Skin of body (tissue), 2 donors: ENCODE measurements around the gene TRIM34. TPM values are rescaled to one million over a fixed set of nuclear protein-coding genes. Genes with fewer than 3 reads are reported as not detected.
"Not testable (repeated sequence)": the region's sequence is repeated elsewhere in the genome, so short reads cannot be mapped to it uniquely, and the experiment has no call there.

Source experiments
- DNase-seq: peaks from one replicate; lab custom pipeline; 2025; lab: John Stamatoyannopoulos, UW
- total RNA-seq: library from RNA; depleted of rRNA; stranded (reverse); fragments of >200 nt; gene quantifications from one replicate; pipeline ENCODE4 v1.2.3, GENCODE V29; 2014

TRIM34 gene, protein sequence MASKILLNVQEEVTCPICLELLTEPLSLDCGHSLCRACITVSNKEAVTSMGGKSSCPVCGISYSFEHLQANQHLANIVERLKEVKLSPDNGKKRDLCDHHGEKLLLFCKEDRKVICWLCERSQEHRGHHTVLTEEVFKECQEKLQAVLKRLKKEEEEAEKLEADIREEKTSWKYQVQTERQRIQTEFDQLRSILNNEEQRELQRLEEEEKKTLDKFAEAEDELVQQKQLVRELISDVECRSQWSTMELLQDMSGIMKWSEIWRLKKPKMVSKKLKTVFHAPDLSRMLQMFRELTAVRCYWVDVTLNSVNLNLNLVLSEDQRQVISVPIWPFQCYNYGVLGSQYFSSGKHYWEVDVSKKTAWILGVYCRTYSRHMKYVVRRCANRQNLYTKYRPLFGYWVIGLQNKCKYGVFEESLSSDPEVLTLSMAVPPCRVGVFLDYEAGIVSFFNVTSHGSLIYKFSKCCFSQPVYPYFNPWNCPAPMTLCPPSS
- total RNA-seq = 5.2 TPM

DNA sequence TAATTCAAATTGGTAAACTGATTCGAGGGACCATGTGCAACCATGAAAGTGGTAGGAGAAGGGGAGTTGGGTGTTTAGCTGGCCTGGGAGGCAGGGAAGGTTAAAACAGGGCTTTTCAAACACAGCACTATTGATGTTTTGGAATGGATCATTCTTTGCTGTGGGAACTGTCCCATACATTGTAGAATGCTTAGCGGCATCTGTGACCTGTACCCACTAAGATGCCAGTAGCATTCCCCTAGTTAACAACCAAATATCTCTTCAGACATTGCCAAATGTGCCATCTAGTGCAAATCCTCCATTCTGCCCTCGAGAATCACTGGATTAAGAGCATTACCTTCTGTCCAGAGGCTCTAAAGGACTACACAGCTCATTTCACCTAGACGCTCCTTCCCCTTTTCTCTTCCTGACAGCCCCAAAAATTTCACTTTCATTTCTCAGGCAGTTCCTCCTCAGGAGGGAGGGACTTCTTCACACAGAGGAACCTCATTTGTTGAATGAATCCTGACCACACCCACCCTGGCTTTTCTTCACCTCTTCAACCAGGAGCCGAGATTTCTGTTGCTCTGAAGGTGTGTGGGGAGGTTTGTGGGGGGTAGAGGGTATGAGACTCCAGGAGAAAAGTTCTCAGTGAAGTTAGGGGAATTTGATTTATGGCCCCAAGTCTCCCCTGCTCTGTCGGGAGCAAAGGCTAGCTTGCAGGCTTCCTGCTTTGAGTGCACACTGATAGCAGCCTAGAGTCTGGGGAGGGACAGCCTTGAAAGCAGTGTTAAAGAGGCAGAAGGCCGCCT lies at the start of gene TRIM34:
TSS of gene TRIM34 (plus strand) at position 513 of the 791 bp plus-strand sequence. CDS start 7,331 bp downstream, outside the sequence.
- peak; percentile 44 for DNase-seq

DNA sequence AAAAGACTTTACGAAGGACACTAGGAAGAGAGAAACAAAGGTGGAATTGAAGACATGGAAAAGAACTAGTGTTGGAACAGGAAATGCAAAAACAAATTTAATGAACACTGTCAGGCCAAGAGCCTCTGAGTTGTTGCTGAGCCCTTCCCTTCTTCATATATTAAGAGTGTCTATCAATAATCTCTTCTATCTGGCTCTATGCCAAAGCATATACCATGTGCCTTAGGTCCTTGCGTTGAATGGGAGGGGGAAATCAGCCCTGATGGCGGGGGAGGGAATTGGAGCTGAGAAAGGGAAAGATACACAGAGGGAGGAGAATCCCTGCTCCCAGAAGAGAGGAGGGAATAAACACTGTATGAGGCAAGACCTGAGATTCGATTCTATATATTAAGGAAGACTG lies 49.6 kb upstream of the TRIM34 start:
- DNase-seq = no peak

DNA sequence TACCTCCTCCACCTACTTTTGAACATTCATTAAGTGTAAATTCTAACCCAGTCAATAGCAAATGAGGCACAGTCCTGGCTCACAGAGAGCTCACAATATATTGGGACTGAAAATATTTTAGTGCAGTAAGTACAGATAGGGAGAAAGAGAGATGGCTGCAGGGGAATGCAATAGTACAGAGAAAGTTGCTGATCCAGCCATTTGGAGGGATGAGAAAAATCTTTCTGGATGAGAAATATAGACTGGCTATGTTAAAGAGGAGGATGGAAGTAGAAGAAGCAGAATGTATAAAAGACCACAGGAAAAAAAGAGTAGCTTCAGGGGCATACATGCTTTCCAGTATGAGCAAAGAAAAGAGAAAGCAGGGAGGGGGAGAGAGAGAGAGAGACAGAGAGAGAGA lies 47.7 kb upstream of the TRIM34 start:
- no peak for DNase-seq

DNA sequence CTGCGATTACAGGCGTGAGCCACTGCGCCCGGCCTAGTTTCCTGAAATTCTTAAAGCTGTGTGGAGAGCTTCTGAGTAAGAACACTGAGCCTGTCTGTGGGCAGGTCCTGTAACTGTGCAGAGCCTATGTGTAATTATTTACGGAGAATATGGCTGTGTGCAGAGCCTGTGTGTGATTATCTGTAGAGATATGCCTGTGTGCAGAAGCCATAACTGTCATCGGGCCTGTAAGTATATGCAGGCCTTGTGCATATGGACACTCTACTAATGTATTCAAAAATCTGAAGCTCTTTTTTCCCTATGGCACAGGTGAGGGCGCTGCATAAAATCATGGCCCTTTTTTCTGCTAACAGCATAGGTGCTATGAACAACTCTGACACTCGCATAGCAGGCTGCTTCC lies 44.2 kb upstream of the TRIM34 start, which contains the start of gene OR52B6:
TSS of gene OR52B6 (plus strand) at position 301 of the 400 bp plus-strand sequence. CDS start at position 301, 0 bp downstream.
- no peak for DNase-seq

DNA sequence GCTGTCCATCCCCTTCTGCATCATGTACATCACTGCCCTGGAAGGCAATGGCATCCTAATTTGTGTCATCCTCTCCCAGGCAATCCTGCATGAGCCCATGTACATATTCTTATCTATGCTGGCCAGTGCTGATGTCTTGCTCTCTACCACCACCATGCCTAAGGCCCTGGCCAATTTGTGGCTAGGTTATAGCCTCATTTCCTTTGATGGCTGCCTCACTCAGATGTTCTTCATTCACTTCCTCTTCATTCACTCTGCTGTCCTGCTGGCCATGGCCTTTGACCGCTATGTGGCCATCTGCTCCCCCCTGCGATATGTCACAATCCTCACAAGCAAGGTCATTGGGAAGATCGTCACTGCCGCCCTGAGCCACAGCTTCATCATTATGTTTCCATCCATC lies 43.8 kb upstream of the TRIM34 start:
- DNase-seq = no peak

DNA sequence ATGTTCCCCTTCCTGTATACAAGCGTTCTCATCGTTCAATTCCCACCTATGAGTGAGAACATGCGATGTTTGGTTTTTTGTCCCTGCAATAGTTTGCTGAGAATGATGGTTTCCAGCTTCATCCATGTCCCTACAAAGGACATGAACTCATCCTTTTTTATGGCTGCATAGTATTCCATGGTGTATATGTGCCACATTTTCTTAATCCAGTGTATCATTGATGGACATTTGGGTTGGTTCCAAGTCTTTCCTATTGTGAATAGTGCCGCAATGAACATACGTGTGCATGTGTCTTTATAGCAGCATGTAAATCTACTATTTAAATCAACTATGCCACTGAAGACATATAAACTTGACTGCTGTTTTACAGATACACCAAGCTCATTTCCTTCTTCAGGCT lies 40.3 kb upstream of the TRIM34 start:
- DNase-seq = not testable (repeated sequence)

DNA sequence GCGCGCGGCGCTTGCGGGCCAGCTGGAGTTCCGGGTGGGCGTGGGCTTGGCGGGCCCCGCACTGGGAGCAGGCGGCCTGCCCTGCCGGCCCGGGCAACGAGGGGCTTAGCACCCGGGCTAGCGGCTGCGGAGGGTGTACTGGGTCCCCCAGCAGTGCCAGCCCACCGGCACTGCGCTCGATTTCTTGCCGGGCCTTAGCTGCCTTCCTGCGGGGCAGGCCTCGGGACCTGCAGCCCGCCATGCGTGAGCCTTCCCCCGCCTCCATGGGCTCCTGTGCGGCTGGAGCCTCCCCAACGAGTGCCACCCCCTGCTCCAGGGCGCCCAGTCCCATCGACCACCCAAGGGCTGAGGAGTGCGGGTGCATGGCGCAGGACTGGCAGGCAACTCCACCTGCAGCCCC lies 34.9 kb upstream of the TRIM34 start:
- DNase-seq = not testable (repeated sequence)

DNA sequence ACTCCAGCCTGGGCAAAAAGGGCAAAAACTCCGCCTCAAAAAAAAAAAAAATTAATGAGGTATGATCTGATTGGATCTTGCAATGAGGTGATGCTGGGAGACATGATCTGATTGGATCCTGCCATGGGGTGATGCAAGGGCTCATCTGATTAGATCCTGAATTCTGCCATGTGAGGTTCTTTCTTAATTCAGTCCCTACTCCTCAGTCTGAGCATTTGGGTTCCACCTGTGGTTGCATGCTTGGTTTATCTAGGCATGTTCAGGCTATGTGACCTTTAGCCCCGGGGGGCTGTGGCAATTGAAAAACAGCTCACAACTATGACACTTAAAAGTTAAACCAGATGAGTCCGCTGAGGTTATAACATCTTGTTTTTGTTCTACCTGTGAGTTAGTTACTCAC lies 33.2 kb upstream of the TRIM34 start:
- DNase-seq = no peak

DNA sequence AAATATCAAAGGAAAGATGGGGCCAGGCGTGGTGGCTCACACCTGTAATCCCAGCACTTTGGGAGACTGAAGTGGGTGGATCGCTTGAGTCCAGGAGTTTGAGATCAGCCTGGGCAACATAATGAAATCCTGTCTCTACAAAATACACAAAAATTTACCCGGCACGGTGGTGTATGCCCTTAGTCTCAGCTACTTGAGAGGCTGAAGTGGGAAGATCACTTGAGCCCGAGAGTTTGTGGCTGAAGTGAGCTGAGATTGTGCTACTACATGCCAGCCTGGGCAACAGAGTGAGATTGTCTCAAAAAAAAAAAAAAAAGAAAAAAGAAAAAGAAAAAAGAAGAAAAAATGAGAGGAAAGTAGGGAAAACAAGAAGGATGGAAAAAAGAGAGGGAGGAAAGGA lies 32.2 kb upstream of the TRIM34 start:
- no peak for DNase-seq

DNA sequence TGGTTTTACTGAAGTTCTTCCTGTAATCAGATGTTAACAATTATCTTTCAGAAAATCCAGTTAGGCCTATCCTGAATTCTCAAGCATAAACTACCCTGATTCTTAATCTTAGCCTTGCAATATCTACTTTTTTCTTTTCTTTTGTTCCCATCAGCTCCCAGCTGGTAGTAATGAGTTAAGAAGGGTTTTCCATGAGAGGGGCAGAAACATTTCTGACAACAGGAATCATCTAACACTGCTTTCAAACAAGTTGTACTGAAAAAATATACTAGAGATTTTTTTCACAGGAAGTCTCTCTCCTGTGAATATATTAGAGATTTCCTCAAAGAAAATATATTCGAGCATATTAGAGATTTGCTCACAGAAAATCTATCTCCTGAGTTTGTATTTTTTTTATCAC lies 31.7 kb upstream of the TRIM34 start:
- no peak for DNase-seq

DNA sequence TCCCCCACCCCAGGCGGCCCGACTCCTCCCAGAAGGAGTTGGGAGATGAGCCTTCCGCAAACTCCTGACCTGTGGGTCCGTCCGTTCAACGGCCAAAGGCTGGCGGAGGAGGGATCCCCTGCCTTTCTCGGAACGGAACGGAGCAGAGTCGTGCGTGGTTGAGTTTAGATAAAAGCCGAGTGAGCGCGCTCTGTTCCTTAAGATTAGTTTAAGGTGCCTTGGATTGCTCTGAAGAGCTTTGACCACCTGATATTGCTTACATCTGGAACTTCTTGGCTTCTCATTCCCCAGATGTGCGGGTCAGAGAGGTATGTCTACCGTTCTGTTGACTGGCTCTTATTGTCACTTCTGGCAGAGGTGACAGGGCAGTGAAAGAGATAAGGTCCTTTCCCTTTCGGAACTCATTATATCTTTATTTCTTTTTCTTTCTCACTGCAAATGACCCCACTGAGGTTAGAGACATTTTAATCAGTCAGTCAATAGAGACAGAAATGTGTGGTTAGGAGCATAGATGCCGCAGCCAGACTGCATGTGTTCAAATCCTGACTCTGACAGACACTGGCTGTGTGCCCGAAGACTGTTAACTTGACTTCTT lies 28.1 kb upstream of the TRIM34 start, which contains the start of gene TRIM6:
TSS of gene TRIM6 (plus strand) at position 31 of the 595 bp plus-strand sequence. CDS start at position 292, 261 bp downstream.
- no peak for DNase-seq

DNA sequence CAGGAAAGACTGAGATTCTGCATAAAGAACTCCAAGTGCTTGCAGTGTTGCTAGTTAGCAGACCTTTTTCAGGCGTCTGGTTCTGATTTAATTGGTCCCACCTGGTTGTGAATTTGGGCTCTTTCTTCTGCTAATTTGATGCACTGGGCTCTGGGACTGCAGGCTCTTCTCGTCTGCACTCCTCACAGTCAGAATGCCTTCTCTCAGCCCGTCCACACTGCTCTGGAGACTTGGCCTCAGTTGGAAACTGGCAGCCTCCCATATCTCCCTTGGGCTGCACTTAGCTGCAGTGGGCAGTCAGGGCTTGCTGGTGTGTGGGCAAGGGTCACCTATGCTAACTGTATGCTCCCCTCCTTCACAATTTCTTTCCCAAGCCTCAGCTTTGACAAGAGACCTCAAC lies 26.8 kb upstream of the TRIM34 start:
- DNase-seq = no peak

DNA sequence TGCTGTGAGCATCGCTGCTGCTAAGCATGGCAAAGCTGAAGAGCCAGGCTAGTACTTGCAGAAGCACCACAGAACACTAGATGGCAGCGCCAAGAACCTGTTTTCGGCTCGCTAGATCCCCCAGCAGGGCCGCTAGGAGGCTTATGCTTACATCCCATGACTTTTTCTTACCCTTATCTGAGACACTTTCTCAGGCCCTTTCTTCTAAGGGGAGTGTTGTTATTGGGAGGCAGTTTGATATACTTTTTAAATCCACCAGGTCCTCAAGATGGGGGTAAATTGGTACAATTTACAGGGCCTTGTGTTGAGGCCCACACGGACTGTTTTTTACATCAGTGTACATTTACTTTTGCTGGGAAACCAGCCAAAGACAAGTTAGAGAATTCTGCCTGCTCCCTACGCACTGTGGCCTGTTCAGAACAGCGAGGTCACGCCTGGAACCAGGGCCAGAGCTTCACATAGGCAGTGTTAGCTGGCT lies 24.4 kb upstream of the TRIM34 start:
- DNase-seq = peak; percentile 31

DNA sequence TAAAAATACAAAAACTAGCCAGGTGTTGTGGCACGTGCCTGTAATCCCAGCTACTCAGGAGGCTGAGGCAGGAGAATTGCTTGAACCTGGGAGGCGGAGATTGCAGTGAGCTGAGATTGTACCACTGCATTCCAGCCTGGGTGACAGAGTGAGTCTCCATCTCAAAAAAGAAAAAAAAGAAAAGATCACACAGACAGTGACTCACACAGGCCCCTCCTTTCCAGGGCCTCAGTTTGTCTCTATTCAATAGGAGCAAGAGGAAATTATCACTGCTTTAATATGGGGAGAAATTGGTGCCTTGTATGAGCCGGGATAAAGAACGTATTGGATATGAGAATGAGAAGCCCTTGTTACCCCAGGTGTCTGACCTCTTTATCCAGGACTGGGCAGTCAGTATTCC lies 22.0 kb upstream of the TRIM34 start:
- DNase-seq = not testable (repeated sequence)

DNA sequence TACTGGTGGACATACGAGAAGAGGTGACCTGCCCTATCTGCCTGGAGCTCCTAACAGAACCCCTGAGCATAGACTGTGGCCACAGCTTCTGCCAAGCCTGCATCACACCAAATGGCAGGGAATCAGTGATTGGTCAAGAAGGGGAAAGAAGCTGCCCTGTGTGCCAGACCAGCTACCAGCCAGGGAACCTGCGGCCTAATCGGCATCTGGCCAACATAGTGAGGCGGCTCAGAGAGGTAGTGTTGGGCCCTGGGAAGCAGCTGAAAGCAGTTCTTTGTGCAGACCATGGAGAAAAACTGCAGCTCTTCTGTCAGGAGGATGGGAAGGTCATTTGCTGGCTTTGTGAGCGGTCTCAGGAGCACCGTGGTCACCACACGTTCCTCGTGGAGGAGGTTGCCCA lies 21.5 kb upstream of the TRIM34 start:
- DNase-seq = no peak

DNA sequence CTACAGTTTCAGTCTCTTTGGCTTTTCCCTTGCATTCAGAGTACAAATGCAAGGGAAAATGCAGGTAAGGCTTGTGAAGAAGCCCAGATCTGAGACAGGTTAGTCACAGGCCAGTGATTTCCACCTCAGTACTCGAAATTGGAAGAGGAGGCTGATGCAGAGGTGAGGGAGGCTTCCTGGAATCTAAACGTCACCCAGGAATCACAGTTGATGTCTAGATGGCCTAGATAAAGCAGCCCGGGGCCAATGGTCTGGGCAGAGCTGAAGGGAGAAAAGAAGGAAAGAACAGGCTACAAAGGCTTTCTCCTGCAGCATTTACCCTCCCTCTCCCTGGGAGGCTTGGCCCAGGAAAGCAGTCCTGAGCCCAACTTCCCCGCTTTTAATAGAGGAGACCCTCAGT lies 19.9 kb upstream of the TRIM34 start:
- no peak for DNase-seq

DNA sequence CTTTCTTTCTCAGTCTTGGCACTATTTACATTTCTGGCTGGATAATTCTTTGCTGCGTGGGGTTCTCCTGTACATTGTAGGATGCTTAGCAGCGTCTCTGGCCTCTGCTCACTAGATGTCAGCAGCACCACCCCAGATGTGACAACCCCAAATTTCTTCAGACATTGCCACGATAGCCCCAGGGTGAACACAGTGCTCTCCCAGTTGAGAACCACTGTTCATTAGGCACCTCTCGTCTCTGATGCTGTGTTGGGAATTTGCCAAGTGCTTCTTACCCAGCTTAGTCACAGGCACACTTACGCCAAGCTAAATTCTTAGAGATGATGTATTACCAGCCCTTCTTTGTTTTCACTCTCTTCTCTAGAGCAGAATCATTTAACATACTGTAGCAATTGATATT lies 19.0 kb upstream of the TRIM34 start:
- no peak for DNase-seq

DNA sequence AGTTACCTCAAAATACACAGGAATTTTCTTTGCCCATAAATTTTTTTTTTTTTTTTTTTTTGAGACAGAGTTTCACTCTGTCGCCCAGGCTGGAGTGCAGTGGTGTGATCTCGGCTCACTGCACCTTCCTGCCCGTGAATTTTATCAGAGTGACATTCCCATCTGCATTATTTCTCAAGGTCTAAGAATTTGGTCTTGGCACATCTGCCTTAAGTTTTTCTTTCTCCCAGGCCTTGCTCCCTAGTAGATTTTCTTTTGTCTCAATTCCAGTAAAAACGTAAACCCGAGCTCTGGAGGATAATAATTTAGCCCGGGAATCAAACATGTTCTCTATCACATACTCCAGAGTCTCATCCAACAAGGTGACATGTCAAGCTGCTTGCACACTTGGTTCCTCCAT lies 16.0 kb upstream of the TRIM34 start:
- no peak for DNase-seq

DNA sequence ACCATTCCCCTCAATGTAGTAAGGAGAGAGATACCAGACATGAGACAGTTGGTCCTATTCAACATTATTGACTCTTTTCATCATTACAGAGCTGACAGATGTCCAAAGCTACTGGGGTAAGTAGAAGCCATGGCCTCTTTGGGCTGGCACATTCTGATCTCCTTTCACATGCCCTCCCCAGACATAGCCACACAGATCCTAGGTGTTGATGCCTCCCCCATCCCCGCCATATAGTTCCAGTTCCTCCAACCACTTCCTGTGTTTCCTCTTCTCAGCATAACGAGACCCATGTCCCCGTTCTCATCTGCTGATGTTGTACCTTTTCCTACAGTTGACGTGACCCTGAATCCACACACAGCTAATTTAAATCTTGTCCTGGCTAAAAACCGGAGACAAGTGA lies 14.4 kb upstream of the TRIM34 start:
- DNase-seq = no peak

DNA sequence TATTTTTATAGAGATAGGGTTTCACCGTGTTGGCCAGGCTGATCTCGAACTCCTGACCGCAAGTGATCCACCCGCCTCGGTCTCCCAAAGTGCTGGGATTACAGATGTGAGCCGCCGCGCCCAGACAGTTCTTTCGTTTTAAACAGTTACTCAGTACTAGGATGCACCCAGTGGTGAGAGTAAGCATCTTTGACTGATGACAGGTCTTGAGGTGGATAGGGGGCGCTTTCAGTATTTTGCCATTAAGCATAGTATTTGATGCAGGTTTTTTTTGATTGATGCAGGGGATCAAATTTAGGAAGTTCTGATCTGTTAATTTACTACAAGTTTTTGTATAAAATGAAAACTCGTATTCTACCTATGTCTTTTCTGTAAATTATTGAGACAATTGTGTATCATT lies 13.2 kb upstream of the TRIM34 start:
- DNase-seq = no peak

DNA sequence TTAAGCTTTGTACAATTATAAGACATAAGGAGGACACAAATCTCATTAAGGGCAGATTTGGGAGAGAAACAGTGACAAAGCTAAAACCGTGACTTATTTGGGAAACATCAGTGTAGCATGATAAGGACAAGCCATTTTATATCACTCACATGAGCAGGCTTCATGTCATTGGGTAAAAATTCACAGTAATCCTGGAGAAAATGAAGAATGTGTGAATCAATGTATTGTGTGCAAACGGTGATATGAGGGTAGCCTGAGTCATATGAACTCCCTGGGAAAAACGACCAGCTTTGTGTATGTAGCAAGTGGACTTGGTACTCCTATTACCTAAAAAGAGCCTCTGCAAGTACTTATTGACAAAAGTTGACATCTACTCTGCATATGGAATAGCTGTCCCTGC lies 6.0 kb upstream of the TRIM34 start:
- DNase-seq = no peak
